Parathyroid adenoma (tissue), 2 donors: ENCODE measurements around the gene COL10A1.

Experiments
- H2AFZ ChIP-seq: fragments of 300-600 bp; sonication (generic); one replicate; pipeline ENCODE4 v1.7.0; 2017; ENCODE audit warnings: antibody characterized with exemption, mild to moderate bottlenecking
- H3K27ac ChIP-seq: fragments of 300-600 bp; sonication (generic); one replicate; pipeline ENCODE4 v1.7.0; 2017
- H3K27me3 ChIP-seq: fragments of 300-600 bp; sonication (generic); one replicate; pipeline ENCODE4 v1.7.0; 2017; ENCODE audit warnings: low read length; ENCODE audit not compliant: control insufficient read depth, insufficient read depth
- H3K36me3 ChIP-seq: fragments of 300-600 bp; sonication (generic); one replicate; pipeline ENCODE4 v1.7.0; 2017; ENCODE audit warnings: low read length; ENCODE audit not compliant: control insufficient read depth, insufficient read depth
- H3K4me1 ChIP-seq: fragments of 300-600 bp; sonication (generic); one replicate; pipeline ENCODE4 v1.7.0; 2017; ENCODE audit warnings: control low read depth
- H3K4me2 ChIP-seq: fragments of 300-600 bp; sonication (generic); one replicate; pipeline ENCODE4 v1.7.0; 2017; ENCODE audit warnings: low read length
- H3K4me3 ChIP-seq: fragments of 300-600 bp; sonication (generic); one replicate; pipeline ENCODE4 v1.7.0; 2017; ENCODE audit warnings: low read depth, low read length
- H3K79me2 ChIP-seq: fragments of 300-600 bp; sonication (generic); one replicate; pipeline ENCODE4 v1.7.0; 2017; ENCODE audit warnings: control low read depth
- H3K9ac ChIP-seq: fragments of 300-600 bp; sonication (generic); one replicate; pipeline ENCODE4 v1.7.0; 2017; ENCODE audit warnings: mild to moderate bottlenecking
- H3K9me3 ChIP-seq: fragments of 300-600 bp; sonication (generic); one replicate; pipeline ENCODE4 v1.7.0; 2017; ENCODE audit warnings: low read length; ENCODE audit not compliant: control insufficient read depth
- TF ChIP-seq, protein P1 (sequence below): fragments of 300-600 bp; sonication (generic); IDR thresholded peaks from one replicate; pipeline ENCODE4 v1.7.0; 2017; ENCODE audit warnings: antibody characterized with exemption, mild to moderate bottlenecking
- donor health status: primary hyperparathyroidism.

COL10A1 gene

DNA sequence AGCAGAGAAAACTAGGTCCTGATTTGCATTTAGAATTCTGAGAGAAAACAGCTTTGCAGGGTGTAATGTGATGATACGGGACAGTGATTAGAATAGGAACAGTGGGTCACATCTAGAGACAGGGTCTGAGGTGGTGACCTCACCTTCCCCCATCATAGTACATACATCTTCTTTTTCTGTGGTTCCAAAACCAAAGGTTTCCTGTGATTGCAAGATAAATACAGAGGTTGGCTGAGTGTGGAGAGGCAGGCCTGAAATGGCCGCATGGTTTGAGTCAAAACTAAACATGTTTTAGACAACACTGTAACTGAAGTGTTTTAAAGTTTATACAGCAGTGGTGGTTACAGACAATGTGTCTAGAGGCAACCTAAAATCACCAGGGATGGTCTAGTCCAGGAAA is 35.7 kb downstream of the COL10A1 start:
- Histone ChIP-seq H3K4me2 (no peak overlapping the region), H3K9me3 (no peaks in the 10 kb centered on the region), H3K4me1 (no peaks in the 10 kb centered on the region), H2AFZ (no peak overlapping the region), H3K79me2 (no peaks in the 10 kb centered on the region), H3K27ac (no peak overlapping the region), H3K27me3 (no peaks in the 10 kb centered on the region), H3K9ac (no peak overlapping the region), H3K4me3 (no peak overlapping the region), H3K36me3 (no peaks in the 10 kb centered on the region)
- TF ChIP-seq, protein P1, sequence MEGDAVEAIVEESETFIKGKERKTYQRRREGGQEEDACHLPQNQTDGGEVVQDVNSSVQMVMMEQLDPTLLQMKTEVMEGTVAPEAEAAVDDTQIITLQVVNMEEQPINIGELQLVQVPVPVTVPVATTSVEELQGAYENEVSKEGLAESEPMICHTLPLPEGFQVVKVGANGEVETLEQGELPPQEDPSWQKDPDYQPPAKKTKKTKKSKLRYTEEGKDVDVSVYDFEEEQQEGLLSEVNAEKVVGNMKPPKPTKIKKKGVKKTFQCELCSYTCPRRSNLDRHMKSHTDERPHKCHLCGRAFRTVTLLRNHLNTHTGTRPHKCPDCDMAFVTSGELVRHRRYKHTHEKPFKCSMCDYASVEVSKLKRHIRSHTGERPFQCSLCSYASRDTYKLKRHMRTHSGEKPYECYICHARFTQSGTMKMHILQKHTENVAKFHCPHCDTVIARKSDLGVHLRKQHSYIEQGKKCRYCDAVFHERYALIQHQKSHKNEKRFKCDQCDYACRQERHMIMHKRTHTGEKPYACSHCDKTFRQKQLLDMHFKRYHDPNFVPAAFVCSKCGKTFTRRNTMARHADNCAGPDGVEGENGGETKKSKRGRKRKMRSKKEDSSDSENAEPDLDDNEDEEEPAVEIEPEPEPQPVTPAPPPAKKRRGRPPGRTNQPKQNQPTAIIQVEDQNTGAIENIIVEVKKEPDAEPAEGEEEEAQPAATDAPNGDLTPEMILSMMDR, result no peak

DNA sequence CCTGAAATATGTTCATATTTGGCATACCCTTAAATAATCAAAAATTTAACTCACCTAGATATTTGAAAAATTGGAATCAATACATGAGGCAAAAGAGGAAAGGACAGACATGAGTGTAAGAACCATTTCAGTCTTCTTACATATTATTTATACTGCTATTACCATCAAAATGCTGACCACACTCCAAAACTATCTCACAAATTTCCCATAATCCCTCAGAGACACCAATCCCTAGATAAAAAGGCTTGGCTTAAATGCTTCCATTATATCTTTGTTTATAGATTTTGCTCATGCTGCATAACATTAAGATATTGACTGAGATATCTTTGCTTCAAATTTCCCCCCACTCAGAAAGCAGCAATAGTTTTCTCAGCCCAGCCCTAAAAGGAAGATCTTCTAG is 37.0 kb downstream of the COL10A1 start:
- TF ChIP-seq, protein P1, result no peak
- H3K9ac ChIP-seq, result no peak overlapping the region
- no peaks in the 10 kb centered on the region for H3K79me2 ChIP-seq
- no peaks in the 10 kb centered on the region for H3K9me3 ChIP-seq
- H3K27ac ChIP-seq, result no peak overlapping the region
- no peaks in the 10 kb centered on the region for H3K36me3 ChIP-seq
- H3K4me3 ChIP-seq, result no peak overlapping the region
- no peak overlapping the region for H2AFZ ChIP-seq
- no peak overlapping the region for H3K4me2 ChIP-seq
- H3K27me3 ChIP-seq, result no peaks in the 10 kb centered on the region
- H3K4me1 ChIP-seq, result no peaks in the 10 kb centered on the region

DNA sequence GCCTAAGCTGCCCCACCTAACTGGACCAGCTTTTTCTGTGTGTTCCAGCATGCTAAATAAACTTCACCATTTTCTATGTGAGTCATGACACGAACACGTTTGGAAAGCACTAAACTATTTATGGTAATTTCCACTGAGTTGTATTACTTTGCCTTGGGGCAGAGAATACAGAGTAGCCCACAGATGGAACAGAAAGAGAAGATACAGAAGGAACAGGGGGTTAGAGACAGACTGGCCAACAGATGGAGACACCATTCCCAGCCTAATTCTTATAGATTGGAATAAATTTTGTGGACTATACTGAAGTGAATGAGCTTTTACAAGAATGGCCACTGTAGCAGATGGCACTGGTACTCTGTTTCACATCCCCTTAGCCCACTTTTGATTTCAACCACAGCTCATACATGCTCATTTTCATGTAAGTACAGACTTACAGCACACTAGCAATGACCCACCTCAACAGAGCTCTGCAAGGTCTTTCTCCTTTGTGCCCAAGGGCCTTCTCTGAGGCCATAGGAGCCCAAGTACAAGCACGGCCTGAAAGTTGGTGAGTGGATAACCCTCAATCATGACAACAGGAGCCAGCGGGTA is 38.4 kb downstream of the COL10A1 start:
- TF ChIP-seq, protein P1, result no peak
- Histone ChIP-seq H3K4me3 (no peak overlapping the region), H3K79me2 (no peaks in the 10 kb centered on the region), H3K27me3 (no peaks in the 10 kb centered on the region), H3K36me3 (no peaks in the 10 kb centered on the region), H3K4me1 (no peaks in the 10 kb centered on the region), H3K27ac (no peak overlapping the region), H3K9ac (no peak overlapping the region), H3K9me3 (no peaks in the 10 kb centered on the region), H2AFZ (no peak overlapping the region), H3K4me2 (no peak overlapping the region)

DNA sequence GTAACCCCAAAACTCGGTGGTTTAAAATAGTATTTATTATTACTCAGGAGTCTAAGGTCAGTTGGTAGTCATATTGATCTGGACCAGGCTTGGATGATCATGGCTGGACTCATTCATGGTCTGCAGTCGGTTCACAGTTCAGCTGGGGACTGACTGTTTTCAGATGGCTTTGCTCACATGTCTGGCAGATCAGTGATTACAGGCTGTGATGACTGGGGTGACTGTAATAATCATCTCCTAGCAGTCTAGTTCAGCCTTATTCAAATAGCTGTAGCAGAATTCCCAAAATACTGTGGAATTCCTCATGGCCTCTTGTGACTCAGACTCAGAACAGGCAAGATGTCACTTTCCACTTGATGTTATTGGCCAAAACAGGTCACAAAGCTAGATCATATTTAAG is 41.6 kb downstream of the COL10A1 start:
- no peak overlapping the region for H3K4me3 ChIP-seq
- H3K4me1 ChIP-seq, result no peaks in the 10 kb centered on the region
- no peaks in the 10 kb centered on the region for H3K27me3 ChIP-seq
- H3K79me2 ChIP-seq, result no peaks in the 10 kb centered on the region
- no peak overlapping the region for H3K27ac ChIP-seq
- H3K4me2 ChIP-seq, result no peak overlapping the region
- no peaks in the 10 kb centered on the region for H3K9me3 ChIP-seq
- TF ChIP-seq, protein P1, result no peak
- no peak overlapping the region for H3K9ac ChIP-seq
- H3K36me3 ChIP-seq, result no peaks in the 10 kb centered on the region
- H2AFZ ChIP-seq, result no peak overlapping the region

DNA sequence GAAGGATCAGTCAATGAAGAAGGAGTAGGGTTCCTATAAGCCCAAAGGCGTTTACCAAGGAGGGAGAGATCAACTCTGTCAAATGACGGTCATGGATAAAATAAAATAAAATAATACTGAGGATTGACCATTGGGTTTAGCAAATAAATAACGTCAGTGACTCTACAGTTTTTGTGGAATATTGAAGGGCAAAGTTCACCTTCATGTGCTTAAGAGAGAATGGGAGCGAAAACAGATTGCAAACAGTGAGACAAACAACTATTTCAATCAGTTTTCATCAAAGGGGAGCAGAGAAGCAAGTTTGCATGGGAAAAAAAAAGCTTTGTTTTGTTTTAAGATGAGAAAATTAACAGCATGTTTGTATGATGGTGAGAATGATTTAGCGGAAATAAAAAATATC is 42.9 kb downstream of the COL10A1 start:
- Histone ChIP-seq H3K9me3 (no peaks in the 10 kb centered on the region), H3K27me3 (no peaks in the 10 kb centered on the region), H3K4me3 (no peak overlapping the region), H3K4me2 (no peak overlapping the region), H3K79me2 (no peaks in the 10 kb centered on the region), H3K27ac (no peak overlapping the region), H3K4me1 (no peaks in the 10 kb centered on the region), H3K9ac (no peak overlapping the region), H2AFZ (no peak overlapping the region), H3K36me3 (no peaks in the 10 kb centered on the region)
- TF ChIP-seq, protein P1, result no peak
